GM21717 (cell line): Measurements from ENCODE around the gene CD79A.

ENCODE experiments used
- ATAC-seq: cut with Tn5 transposase; IDR thresholded peaks from one replicate; pipeline ENCODE4 v1.9.1; 2021; ENCODE audit warnings: mild to moderate bottlenecking, moderate library complexity; ENCODE audit not compliant: unreplicated experiment

CD79A gene

DNA sequence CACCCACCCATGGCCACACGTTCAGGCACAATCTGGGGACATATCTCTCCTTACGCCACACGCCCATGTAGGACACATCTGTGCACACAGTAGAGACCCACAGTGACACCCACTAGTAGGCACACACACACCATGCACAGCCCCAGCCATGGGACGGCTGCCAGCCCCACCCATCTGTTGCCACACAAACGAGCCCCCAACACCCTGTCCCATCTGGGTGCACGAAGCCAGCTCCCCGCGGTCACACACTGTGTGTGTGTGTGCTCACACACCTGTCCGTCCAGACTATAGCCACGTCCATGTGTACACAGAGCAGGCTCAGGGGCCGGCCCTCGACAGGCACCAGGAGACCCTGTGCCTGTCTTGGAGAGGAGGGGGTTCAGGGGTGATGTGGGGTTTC lies 40.6 kb downstream of the CD79A start:
- no peak for ATAC-seq

DNA sequence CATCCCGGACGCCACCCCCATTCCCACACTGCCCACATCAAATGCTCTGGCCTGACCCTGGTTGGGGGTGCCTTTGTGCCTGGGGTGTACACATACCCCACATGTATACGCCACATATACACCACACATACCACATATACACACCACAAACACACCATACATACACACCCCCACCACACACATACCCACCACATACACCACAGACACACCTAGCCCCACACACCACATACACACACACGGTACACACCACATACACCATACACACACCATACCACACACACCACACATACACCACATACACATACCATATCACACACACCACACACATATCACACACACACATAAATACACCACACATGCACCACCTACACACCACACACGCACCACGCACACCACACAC lies 41.0 kb downstream of the CD79A start:
- ATAC-seq, result no peak

DNA sequence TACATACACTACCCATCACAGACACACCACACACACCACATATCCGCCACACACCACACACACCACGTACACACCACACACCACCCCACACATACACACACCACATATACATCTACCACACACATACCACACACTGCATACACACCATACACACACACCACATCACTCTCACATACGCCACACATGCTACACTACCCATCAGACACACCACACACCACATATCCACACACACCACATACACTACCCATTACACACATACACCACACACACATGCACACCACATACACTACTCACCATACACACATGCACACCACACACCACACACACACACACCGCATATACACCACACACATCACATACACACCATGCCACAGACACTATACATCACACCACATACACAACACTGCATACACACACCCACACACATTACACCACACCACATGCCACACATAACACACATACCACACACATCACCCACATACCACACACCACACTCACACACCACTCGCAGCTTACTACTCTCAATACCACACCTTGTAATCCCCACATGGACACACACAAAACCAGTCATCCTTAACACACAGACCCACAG lies 41.7 kb downstream of the CD79A start:
- ATAC-seq, result no peak

DNA sequence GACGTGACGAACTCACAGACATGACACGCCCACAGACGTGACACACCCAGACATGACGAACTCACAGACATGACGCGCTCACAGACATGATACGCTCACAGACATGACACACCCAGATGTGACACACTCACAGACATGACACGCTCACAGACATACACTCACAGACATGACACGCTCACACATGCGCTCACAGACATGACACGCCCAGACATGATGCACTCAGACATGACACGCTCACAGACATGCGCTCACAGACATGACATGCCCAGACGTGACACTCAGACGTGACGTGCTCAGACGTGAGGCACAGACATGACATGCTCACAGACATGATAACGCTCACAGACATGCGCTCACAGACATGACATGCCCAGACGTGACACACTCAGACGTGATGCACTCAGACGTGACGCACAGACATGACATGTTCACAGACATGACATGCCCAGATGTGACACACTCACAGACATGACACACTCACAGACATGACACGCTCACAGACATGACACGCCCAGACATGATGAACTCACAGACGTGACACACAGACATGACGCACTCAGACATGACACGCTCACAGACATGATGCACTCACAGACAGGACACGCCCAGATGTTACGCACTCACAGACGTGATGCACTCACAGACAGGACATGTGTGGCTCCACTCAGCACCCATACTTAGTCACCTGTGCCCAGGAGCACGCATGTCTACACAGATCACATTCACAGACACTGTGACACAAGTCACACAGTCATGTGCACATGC lies 43.1 kb downstream of the CD79A start:
- ATAC-seq, result no peak

DNA sequence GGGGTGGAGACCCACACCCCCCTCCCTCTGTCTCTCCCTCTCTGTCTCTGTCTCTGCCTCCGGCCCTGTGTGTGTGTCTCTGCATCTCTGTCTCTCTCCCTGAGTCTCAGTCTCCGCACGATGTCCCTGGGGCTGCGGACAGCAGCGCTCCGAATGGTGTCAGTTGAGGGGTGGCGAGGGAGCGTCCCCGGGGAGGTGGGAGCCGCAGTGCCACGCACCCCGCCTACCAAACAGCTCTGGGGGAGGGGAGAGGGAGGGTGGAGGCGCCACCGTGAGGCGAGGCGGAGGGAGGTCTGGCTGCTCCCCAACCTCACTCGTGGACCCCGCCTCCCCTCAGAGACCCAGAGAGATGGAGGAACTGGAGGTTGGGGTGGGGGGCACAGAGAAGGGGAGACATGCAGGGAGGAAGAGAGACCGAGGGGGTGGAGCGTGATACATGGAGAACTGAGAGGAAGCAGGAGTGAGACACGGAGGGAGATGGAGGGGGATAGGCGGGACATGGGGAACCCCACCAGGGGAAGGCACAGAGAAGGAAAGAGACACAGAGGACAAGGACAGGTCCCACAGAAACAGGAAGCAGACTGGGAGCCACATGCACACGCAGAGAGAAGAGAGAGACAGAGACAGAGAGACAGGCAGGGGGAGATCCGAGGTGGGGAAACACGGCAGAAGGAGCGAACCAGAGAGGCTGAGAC lies 44.0 kb downstream of the CD79A start:
- no peak for ATAC-seq

DNA sequence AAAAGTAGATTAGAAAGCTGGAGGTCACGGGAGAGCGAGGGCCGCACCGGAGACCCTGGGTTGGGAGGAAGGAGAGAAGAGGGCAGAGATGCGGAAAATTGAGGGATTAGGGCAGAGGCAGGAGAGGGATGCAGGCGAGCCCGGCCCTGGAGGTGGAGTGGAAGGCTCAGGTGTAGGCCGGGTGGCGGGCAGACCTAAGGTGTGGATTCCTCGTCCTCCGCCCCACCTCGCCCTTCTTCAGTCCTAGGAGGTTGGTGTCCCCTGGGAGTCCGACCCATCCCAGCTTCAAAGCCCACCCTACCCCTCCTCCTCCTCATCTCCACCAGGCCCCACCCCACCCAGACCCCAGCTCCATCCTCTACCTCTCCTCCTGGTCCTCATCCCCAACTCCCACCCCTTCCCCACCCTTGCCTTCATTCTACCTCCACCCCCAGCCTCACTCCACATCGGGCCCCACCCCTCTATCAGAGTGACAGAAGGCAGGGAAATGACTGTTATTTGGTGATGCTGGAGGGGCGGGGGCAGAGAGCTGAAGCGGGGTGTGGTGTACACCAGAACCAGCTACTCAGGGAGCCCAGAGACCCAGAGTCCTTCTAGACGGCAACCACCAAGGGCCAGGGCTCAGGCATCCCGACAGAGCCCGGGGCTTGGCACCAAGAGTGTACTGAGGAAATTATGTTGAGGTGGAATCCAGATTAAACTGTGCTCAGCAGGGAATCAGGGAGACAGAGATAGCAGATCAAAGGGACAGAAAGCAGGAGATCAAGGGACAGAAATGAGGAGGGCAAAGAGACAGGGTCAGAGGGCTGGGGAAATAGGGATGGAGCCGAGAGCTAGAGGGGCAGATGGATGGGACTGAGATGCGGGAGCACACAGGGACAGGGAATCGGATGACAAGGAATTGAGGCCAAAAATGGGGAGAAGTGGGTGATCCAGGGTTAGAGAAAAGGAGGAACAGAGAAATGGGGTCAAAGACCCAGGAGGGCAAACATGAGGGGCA lies 44.8 kb downstream of the CD79A start:
- no peak for ATAC-seq

DNA sequence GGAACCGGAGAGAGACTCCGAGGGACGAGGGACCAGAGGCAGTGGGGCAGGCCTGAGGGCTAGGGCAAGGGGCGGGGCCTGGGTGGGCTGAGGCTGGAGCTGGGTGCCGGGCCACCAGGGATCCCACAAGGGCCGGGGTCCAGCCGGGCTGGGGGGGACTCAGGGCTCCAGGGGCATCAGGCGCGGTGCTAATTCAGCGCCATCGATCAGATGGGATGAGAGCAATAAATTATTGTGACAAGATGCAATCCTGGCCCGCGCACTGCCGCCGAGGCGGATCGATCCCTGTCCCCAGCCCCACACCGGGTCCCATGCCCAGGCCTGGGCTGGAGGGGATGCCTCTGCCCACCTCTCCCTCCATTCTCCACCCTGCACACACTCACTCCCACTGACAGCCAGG lies 45.5 kb downstream of the CD79A start:
- ATAC-seq, result no peak

DNA sequence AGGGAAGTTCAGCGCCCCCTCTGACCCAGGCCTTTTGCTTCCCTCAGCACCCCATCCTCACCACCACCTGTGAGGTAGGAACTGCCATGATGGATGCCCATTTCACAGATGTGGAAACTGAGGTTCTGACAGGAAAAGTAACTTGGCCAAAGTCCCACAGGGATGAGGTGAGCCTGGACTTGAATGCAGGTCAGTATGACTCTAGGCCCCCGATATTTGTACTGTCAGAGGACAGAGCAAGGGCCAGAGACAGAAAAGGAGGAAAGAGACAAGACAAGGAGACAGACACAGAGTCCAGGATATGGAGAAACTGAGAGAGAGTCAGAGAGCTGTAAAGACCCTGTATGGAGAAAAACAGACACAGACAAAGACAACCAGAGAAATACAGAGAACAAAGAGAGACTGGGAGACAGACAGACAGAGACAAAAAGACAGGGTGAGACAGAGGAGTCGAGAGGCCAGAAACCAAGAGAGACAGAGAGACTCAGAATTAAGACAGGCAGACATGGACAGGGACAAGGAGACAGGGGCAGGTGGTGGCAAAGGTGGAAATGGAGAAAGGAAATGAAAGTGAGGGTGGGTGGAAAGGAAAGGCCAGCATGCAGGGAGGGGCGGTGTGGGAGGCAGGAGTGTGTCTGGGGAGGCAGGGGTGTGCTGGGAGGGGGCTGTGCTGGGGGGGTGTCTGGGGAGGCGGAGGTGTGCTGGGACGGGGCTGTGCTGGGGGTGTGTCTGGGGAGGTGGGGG lies 46.1 kb downstream of the CD79A start:
- ATAC-seq, result no peak

DNA sequence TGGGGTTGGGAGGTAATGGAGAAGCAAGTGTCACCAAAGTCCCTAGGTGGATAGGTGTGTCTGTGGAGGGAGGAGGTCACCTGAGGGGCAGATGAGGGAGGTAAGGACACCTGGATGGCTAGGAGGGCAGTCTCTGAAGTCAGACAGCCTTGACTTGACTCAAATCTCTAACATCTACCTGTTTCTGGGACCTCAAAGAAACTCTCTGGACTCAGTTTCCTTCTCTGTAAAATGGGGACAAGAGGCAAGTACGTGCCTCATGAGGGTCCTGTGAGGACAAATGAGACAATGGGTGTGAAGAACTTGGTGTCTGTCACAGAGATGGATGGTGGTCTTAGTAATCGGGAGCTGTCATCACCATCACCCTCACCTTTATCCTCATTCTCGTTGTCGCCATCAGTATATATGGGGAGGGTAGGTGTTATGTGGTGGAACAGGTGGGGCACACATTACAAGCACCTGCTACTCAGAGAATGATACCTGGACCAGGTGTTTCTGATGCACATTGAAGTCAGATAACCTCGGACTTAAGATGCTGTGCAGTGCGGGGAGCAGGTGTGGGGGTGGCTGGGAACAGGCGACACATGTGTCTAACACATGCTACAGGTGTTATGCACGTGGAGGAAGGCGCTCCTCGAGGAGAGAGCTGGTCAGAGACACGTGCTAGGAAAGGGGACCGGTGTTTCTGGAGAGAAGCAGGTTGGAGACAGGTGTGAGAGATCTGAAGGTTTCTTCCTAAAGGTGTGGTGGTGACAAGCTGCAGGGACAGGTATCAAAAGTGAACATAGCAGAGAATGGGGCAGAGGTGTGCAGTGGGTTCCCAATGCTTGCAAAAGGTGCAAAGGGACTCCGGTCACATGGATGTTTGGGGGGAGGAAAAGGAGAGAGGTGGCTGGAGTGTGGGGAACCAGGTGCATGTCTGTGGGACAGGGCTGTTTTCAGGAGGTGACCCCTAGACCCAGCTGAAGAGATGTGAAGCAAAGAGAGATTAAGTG lies 47.4 kb downstream of the CD79A start:
- no peak for ATAC-seq

DNA sequence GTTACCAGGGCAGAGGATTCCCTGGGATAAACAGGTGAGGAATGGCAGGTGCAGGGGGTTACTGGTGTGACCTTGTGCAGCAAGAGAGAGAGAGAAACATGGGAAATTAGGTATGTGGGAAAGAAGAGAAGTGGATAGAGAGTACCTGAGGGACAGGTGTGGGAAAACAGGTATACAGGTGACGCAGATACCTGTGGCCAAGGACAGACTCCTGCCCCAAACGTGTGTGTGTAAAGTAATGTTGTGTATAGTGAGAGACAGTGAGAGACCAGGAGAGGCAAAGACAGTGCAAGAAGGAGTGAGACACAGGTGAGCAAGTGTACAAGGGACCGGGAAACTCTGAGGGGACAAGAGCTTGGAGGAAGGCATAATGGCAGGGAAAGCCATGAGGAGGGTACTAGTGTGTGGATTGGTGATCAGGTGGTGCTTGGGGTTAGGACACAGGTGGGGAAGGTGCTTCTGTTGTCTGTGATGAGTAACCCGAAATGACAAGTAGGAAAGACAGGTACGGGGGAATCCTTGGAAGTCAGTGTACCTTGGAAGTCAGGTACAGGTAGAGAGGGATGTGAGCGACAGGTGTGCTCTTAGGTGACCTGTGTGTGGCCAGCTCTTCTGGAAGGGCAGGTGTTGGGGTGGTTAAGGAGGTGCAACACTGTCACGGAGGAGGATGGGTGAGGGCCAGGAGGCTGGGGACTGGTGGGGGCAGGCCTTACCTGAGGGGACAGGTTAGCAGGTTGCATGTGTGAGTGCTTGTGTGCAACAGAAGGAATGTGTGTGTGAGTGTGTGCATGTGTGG lies 48.3 kb downstream of the CD79A start:
- no peak for ATAC-seq

DNA sequence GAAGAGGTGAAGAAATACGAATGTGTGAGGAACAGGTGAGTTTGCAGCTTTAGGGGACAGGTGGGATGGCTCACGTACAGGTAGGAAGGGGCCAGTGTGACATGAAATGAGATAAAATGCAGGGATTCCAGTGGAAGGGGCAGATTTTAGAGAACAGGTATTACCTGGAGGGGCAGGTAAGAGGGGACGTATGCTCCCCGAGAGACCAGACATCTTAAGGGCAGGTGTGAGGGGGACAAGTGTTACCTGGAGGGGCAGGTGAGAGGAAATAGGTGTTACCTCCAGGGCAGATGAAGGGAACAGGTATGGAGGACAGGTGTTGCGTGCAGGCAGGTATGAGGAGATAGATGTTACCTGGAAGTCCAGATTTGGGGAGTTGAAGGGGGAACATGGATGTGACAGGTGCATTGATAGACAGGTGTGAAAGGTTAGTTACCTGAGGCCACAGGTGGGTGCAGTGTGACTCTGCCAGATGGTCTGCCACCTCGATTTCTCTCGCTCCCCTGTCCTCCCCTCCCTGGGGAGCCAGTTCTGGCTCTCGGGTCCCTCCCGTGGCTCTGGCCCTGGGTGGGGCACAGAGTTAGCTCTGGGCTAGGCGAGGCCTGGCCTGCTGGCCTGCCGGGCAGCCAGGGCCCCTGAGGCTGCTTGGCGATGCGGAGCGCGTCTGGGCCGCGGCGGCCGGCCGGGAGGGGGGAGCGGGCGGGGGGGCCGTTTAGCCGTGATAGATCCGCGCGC lies 49.1 kb downstream of the CD79A start:
- no peak for ATAC-seq

DNA sequence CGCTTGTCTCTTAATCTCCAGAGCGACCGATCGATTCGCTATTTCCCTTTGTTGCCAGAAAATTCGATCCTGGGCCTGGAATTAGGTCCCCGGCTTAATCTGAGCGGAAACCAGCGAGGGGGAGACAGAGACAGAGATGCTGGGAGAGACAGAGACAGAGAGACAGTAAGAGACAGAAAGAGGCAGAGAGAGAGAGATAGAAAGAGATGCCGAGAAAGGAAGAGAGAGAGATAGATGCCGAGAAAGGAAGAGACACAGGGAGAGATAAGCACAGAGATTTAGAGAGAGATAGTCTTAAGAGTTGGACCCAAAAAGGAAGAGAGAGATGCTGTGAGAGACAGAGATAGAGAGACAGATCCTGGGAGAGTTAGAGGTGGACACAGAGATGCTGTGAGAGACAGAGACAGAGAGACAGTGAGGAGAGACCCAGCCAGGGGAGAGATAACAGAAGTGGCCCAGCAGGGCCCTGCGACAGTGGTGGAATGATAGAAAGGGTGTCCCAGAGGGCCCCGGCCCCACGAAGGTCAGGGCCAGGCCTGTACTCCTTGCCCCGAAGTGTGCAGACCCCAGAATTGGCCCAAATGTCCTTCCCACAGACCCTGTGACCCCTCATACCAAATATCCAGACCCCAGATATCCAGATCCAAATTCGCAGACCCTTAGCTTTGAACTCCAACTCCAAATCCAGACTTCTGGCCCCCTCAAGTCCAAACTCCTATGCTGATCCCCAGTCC lies 49.9 kb downstream of the CD79A start:
- ATAC-seq, result no peak

DNA sequence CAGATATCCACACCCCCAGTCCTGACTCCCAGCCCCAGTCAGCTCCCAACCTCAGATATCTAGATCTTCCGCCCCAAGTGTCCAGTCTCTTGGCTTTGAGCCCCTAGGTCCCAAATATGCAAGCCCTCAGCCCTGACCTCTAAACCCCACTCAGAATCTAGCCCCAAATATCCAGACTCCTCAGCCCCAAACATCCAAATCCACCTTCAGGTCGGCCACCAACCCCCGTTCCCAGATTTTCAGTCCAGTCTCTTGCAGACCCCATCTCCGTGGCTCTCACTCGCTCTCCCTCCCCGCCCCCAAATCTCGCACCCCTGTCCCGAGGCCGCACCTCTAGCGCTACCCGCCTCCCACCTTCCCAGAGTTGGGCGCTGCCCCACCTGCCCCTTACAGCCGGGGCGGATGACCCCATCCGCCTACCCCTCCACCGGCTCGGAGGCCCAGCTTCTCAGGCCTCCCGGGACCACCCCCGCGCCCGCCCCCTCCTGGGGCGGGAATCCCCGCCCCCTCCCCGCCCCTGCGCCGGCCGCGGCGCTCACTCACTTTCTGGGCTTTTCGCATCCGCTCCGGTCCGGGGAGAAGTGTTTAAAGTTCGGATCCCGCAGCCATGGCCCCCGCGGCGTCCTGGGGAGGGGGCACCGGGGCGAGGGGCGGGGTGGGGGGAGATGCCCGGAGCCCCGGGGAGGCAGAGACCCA lies 50.6 kb downstream of the CD79A start:
- no peak for ATAC-seq

DNA sequence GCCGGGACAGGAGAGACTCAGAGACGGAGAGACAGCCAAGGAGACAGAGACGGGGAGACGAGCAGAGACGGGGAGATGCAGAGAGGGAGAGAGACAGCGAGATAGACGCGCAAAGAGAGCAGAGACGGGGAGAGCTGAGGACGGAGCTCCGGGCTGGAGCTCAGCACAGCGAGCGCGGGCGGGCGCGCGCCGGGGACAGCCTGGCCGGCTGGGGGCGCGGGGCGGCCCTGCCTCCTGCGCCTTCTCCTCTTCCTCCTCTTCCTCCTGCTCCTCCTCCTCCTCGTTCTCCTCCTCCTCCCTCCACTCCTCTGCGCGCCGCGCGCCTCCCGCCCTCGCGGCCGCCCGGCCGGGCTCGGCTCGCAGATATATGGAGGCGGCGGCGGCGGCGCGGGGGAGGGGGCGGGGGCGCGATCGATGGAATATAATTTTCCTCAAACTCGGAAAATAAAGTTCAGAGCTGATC lies 51.2 kb downstream of the CD79A start, which contains the start of gene ERFL:
Gene ERFL (minus strand): TSS at position 229 of the 463 bp plus-strand sequence. CDS start 15,530 bp downstream, outside the sequence.
- no peak for ATAC-seq

DNA sequence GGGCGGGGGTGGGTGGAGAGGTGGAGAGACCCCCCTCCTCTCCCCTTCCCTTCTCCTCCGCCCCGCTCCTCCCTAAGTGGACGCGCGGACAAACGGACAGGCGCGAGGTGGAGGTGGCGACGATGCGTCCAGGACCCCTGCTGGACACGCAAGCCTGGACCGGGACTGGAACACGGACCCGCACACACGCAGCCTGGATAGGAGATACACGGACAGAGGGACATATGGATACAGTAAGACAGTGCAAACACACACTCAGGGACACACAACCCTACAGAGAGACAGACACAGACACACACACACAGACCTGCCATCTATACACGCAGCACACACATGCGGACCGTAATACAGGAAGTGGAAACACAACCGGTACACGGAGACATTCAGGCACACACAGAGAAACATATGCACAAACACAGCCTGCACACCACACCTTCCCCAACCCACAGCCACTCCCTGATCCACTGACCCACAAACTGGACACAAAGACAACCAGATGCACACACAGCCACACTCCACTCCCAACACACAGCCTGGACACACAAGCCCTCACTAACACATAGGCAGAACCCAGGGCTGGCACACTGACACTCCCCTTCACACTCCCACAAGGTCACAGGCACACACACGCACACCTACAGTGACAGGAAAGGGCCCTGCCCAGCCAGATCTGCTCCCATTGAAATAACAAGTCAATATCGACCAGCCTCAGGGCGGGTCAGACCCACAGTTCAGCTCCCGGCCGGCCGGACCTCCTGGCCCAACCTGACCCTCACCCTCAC lies 51.9 kb downstream of the CD79A start:
- ATAC-seq, result no peak
